Activated effector memory CD4-positive, alpha-beta T cell treated with anti-CD3 and anti-CD28 coated beads, Interleukin-2, amount 50 U/mL, for 16 hours (primary cell): ENCODE data around the gene RIN3.

Experiments
- DNase-seq: peaks from one replicate; pipeline ENCODE4 v3.0.0-alpha.2; 2020

RIN3 gene

DNA sequence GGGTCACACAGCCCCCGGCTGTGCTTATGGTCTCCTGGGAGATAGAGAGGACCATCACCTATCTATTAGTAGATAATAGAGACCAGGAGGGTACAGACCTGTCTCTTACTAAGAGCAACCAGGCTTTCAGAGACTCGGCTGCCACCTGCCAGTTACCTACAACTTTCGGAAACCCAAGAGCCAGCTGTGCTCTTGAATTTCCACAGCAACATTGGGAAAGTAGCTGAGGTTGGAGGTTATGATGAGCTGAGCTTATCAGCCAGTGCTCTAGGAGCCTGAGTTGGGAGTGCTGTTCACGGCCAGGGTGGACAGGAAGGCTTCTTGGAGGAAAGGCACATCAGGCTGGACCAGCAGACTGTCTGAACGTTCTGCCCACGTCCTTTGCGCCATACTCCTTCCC is 67.6 kb downstream of the RIN3 start:
- no peak for DNase-seq

- no peak for DNase-seq
These were observed 68.5 kb downstream of the RIN3 start for GRCh38 chr14:92581966-92582566.

DNA sequence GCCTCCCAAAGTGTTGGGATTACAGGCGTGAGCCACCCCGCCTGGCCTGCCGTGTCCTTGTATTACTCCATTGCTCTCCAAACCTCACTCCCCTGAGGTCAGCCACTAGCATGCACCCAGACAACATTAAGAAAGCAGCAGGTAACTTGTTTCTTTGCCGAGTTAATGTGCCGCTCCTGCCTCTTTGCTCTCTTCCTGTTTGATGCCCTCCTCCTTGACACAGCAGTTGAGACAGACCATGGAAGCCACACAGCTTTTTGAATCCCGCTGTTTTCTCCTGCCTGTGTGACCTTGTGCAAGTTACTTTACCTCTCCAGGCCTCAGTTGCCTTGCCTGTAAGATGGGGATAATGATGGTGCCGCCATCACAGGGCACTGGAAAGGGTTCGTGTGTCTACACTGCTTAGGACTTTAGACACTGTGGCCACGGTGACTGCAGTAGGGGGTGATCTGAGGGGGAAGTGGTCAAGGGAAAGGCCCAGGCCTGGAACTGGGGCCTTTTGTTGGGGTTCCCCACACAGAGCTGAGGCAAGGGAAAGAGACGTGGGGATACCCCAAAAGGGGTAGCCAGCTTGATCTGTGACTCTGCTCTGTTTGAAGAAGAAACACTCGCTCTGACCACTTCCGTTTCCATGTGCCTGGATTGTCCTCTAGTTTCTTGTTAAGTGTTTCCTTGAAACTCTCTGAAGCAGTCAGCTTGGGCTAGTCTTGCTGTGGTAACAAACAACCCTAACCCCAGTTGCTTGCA is 69.3 kb downstream of the RIN3 start:
- DNase-seq, result no peak

- no peak for DNase-seq
These were observed 70.6 kb downstream of the RIN3 start for GRCh38 chr14:92584220-92584619.

GRCh38 chr14:92584816-92585215 is 71.2 kb downstream of the RIN3 start:
- DNase-seq, result no peak

- no peak for DNase-seq
These were observed 72.7 kb downstream of the RIN3 start for GRCh38 chr14:92585981-92586937.

GRCh38 chr14:92586963-92587699 is 73.5 kb downstream of the RIN3 start:
- DNase-seq, result no peak

DNA sequence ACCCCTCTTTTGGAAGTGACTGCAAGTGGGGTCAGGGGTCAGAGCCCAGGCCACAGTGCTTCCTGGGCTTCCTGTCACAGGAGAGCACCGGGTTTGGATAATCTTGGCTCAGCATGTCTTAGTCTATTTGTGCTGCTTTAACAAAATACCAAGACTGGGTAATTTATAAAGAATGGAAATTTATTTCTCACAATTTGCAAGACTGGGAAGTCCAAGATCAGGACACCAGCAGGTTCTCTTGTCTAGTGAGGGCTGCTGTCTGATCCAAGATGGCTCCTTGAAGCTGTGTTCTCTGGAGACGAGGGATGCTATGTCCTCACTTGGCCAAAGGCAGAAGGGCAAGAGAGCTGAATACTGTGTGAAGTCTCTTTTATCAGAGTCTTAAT is 74.1 kb downstream of the RIN3 start:
- no peak for DNase-seq

DNA sequence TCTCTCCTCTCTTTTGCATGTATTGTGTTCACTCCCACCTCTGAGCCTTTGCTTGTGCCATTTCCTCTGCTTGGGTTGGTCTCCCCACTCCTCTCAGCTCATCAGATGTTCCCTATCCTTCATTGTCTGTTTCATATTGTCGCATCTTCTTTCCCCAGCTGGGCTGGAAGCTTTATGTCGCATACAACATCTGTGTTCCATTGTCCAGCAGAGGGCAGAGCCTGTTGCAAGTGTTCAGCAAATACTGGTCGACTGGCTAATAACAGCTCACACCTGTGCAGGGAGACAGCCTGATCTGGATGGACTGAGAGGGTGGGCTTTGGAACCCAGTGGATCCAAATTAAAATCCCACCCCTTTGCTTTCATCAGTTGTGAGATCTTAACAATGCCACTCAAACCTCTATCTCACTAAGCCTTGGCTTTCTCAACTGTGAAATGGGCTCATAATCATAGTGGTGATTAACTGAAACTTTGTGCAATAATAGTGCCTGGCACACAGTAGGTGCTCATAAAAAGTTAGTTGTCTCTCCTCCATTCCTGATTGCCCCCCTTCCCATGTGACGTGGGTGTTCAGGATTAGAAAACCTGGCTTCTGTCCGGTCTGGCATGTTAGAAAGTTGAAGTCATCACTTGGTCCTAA is 75.8 kb downstream of the RIN3 start:
- no peak for DNase-seq

GRCh38 chr14:92590176-92590575 is 76.6 kb downstream of the RIN3 start:
- no peak for DNase-seq

DNA sequence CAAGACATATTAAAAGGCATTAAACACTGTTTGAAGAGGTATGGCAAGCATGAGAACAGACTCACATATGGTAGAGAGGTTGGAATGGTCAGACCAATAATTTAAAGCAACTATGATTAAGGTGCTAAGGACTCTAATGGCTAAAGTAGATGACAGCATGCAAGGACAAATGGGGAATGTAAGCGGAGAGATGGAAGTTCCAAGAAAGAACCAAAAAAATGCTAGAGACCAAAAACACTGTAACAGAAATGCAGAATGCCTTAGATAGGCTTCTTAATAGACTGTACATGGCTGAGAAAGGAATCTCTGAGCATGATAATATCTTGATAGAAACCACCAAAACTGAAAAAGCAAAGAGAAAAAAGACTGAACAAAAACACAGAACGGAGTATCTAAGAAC is 77.4 kb downstream of the RIN3 start:
- DNase-seq, result no peak

- no peak for DNase-seq
These were observed 77.8 kb downstream of the RIN3 start for GRCh38 chr14:92591346-92591745.

DNA sequence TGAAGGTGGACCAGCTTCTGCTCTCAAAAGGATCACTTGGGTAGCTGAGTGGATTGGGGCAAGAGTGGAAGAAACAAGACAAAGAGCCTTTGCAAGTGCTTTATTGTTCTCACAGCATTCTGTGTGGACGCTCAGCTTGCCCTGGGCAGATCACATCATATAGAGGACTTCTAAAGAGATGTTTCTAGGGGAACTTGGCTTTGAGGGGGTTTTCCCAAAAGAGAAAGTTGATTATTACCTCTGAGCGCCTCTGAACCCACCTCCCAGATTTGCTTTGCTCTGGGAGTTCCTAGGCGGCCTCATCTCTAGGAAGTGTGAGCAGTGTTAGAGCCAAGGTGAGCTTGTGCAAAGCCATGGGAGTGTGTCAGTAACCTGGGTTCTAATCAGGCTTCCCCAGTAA is 81.7 kb downstream of the RIN3 start:
- DNase-seq, result no peak

DNA sequence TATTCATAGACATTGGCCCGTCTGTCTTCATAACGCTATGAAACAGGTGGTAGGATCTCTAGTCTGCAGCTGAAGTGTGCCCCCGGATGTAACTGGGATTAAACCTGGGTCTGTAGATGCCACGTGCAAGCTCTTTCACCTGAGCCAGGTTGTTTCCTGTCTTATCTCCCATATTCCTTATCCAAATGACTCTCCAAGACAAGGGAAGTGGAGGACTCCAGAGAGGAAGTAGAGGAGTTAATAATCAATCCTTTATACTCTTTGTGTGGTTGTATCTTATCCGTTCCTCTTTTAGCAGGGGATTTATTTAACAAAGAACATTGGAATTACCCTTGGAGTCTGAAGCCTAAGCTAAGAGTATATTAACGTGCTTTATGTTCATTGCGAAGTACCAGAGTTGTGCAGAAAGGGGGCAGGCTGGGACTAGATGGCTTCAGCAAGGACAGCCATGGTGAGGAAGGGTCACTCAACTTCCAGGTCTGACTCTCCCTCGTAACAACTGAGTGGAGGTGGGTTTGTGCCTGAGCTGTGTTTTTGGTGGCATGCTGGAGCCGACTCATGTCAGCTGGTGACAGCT is 82.8 kb downstream of the RIN3 start:
- no peak for DNase-seq

- no peak for DNase-seq
These were observed 84.6 kb downstream of the RIN3 start for GRCh38 chr14:92597906-92598905.

GRCh38 chr14:92599811-92600210 is 86.2 kb downstream of the RIN3 start:
- no peak for DNase-seq

DNA sequence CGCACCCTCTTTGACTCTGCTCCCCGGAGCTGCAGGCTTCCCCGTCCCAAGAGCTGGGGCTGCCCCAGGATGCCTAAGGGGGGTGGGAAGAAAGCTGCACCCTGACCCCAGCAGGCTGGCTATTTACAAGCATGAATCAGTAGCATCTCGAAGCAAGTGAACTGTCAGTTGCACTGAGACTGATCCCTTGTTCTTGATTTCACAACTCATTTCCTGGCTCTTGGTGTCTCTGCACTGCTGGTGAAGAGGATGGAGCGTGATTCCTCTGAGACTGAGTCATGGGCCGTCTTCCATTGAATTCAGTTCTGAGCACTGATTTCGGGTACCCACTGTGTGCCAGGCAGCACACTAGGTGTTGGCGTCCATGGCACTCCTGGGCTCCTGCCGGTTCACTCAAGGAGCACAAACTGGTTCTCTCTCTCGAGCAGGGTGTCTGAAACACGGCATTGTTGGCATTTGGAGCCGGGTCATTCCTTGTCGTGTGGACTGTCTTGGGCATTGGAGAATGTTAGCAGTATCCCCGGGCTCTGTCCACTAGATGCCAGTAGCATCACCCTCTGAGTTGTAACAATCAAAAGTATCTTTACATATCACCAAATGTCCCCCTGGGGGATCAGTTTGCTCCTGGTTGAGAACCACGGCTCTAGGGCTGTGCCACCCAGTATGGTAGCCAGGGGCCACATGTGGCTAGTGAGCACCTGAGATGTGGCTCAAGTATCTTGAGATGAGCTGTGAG is 86.9 kb downstream of the RIN3 start:
- DNase-seq, result no peak

DNA sequence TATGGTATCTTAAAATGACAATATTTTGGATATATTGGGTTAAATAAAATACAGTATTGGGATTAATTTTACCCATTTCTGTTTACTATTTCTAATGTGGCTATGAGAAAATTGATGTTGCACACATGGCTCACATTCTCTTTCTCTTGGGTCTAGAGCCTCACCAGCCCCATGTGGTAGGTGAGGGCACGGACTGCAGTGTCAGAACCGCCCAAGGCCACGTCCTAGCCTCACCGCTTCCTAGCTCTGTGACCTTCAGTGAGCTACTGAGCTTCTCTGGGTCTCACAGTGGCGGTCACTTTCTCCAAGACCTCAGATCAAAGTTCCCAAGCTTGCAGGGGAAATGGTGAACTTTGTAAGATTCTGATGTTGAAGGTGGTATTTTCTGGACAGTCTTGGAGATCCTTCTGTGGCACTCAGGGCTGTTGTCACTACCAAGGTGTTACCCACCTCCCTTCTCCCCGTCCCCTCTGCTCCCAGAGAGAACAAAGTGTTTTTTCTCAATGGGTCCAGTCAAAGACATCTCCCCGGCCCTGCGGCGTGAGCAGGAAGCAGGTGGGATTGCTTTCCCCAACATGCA is 87.6 kb downstream of the RIN3 start:
- no peak for DNase-seq

DNA sequence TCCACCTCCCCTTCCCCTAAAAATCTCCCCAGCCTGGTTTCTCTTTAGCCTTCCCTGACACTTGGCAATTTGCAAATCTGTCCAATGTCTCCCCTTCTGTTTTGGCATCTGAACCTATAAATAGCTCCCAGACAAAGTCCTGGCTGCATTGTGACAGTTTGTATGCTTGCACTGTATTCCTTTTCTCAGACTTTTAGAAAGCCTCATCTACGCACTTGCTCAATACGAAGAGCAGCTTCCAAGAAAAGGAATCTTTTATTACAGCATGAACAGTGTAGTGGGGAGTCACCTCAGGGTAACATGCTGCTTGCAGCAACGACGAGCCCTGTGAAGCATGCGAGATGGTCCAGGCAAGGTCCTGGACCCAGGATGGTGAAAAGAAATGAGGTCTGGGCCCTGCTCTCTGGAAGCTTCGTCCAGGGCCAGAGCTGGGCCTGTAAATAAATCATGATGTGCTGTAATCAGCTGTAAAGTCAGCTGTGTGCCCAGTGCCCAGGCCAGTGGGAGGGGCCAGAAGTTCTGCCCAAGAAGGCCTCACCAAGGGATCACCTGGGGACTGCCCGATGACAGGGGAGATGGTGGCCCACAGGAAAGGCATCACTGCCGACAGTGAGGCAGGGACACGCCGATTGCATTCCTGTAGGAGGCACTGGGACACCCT is 88.3 kb downstream of the RIN3 start:
- no peak for DNase-seq
